OCI-LY7 (cell line): ENCODE results near the gene PROK2. TPM values are rescaled to one million over a fixed set of nuclear protein-coding genes. Genes with fewer than 3 reads are reported as not detected.

Experiments
- BruUV-seq: library from RNA; stranded (reverse); fragments of 400-500 nt; replicated peaks from 2 replicates; lab custom pipeline; 2021; lab: Mats Ljungman, UMichigan
- CTCF ChIA-PET: fragments of 300-600 bp; sonication (Branson Sonifier 250); formaldehyde crosslinking; loops from one replicate; lab custom pipeline; 2022; ENCODE audit warnings: antibody characterized with exemption; ENCODE audit not compliant: unreplicated experiment; lab: Charles Lee
- POLR2A ChIA-PET: fragments of 300-600 bp; sonication (Branson Sonifier 250); formaldehyde crosslinking; loops from one replicate; lab custom pipeline; 2022; ENCODE audit warnings: antibody characterized with exemption; lab: Charles Lee
- DNase-seq: peaks from one replicate; pipeline ENCODE4 v3.0.0-alpha.2; 2015; ENCODE audit warnings: low spot score
- H2AFZ ChIP-seq: fragments of 200-600 bp; sonication (generic), shearing (Covaris generic); 2 replicates; pipeline ENCODE4 v1.6.1; 2014; ENCODE audit warnings: mild to moderate bottlenecking, antibody characterized with exemption, low read length, moderate library complexity
- H3K27ac ChIP-seq: fragments of 200-600 bp; sonication (generic); 2 replicates; pipeline ENCODE4 v1.5.1; 2014; ENCODE audit warnings: mixed run types, low read depth, mild to moderate bottlenecking, moderate library complexity, low read length, inconsistent platforms; ENCODE audit not compliant: poor library complexity, severe bottlenecking
- H3K36me3 ChIP-seq: fragments of 200-600 bp; sonication (generic); 2 replicates; pipeline ENCODE4 v1.6.1; 2014; ENCODE audit warnings: mild to moderate bottlenecking, antibody characterized with exemption, low read length, moderate library complexity, mixed read lengths; ENCODE audit not compliant: insufficient read depth
- H3K4me1 ChIP-seq: fragments of 200-600 bp; sonication (generic); 2 replicates; pipeline ENCODE4 v1.5.1; 2014; ENCODE audit warnings: mild to moderate bottlenecking, low read length; ENCODE audit not compliant: insufficient read depth, poor library complexity, severe bottlenecking
- H3K4me2 ChIP-seq: fragments of 200-600 bp; sonication (generic); 2 replicates; pipeline ENCODE4 v1.6.1; 2014; ENCODE audit warnings: mild to moderate bottlenecking, low read length
- H3K4me3 ChIP-seq: fragments of 200-600 bp; sonication (generic); 2 replicates; pipeline ENCODE4 v1.5.1; 2014; ENCODE audit warnings: mild to moderate bottlenecking, low read depth, low read length; ENCODE audit not compliant: poor library complexity, severe bottlenecking
- H3K79me2 ChIP-seq: fragments of 200-600 bp; sonication (generic); 2 replicates; pipeline ENCODE4 v1.6.1; 2016; ENCODE audit warnings: low read depth, mild to moderate bottlenecking, low read length, moderate library complexity, mixed read lengths; ENCODE audit not compliant: insufficient read depth
- H3K9me2 ChIP-seq: fragments of 200-600 bp; sonication (generic); 2 replicates; pipeline ENCODE4 v1.6.1; 2016; ENCODE audit warnings: mild to moderate bottlenecking, low read length, mixed read lengths; ENCODE audit not compliant: insufficient read depth
- H3K9me3 ChIP-seq: fragments of 200-600 bp; sonication (generic); 2 replicates; pipeline ENCODE4 v1.6.1; 2014; ENCODE audit warnings: mild to moderate bottlenecking, mixed run types, low read length, mixed read lengths
- H4K20me1 ChIP-seq: fragments of 200-600 bp; sonication (generic); 2 replicates; pipeline ENCODE4 v1.6.1; 2014; ENCODE audit warnings: mild to moderate bottlenecking, antibody characterized with exemption, low read length, moderate library complexity, mixed read lengths; ENCODE audit not compliant: insufficient read depth
- EZH2phosphoT487 ChIP-seq: fragments of 200-600 bp; sonication (generic); IDR thresholded peaks from 2 replicates; pipeline ENCODE4 v1.6.1; 2018; ENCODE audit warnings: low read depth, borderline replicate concordance, mild to moderate bottlenecking, mixed run types, antibody characterized with exemption, low read length, moderate library complexity, mixed read lengths
- intact Hi-C: fragments of 100-400 bp; cut with micrococcal nuclease; formaldehyde crosslinking; loops from one replicate; pipeline ENCODE4 v1.10.0; 2022; ENCODE audit not compliant: unreplicated experiment
- small RNA-seq: library from RNA; depleted of rRNA; stranded (forward); fragments of <200 nt; gene quantifications from one replicate; pipeline ENCODE3, GENCODE V24; 2014
- total RNA-seq, 2 experiments: library from RNA; depleted of rRNA in 1 of 2; stranded (reverse); fragments of >200 nt in 1 of 2; shearing (Covaris generic) in 1 of 2; gene quantifications; 2 replicates each; pipeline ENCODE4 v1.2.3, GENCODE V29; 2014 to 2022
- TF ChIP-seq, protein P1 (sequence below): fragments of 200-600 bp; sonication (generic); conservative IDR thresholded peaks from 2 replicates; pipeline ENCODE4 v1.5.1; 2014; ENCODE audit warnings: mild to moderate bottlenecking, antibody characterized with exemption, low read length, moderate library complexity, mixed read lengths

Gene PROK2
- total RNA-seq, 2 experiments from 2014 or later = not detected

DNA sequence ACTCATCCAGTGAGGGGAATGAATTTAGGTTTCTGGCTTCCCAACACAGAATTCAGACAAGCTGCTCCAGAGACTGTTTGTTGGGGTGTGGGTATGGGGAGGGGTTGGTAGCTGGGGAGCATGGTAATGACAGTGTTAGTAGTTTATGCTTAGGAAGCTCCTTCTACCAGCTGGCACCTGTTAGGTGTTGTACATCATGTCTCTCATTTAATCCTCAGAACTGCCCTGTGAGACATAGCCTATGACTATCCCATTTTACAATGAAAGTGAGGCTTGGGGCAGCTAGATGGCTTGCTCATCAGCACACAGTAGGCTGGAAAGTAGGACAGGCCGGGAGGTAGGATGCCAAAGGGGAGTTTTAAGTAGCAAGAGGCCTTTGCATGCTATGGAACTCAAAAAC, 62.3 kb downstream of the PROK2 start:
- H2AFZ ChIP-seq = no peak overlapping the region
- H3K36me3 ChIP-seq = no peaks in the 10 kb centered on the region
- BruUV-seq = no TSS peak
- no peaks in the 10 kb centered on the region for H3K79me2 ChIP-seq
- no peaks in the 10 kb centered on the region for H4K20me1 ChIP-seq
- intact Hi-C loops = no loop called here
- TF ChIP-seq EZH2phosphoT487 = no peak
- TF ChIP-seq, protein P1, sequence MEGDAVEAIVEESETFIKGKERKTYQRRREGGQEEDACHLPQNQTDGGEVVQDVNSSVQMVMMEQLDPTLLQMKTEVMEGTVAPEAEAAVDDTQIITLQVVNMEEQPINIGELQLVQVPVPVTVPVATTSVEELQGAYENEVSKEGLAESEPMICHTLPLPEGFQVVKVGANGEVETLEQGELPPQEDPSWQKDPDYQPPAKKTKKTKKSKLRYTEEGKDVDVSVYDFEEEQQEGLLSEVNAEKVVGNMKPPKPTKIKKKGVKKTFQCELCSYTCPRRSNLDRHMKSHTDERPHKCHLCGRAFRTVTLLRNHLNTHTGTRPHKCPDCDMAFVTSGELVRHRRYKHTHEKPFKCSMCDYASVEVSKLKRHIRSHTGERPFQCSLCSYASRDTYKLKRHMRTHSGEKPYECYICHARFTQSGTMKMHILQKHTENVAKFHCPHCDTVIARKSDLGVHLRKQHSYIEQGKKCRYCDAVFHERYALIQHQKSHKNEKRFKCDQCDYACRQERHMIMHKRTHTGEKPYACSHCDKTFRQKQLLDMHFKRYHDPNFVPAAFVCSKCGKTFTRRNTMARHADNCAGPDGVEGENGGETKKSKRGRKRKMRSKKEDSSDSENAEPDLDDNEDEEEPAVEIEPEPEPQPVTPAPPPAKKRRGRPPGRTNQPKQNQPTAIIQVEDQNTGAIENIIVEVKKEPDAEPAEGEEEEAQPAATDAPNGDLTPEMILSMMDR = no peak
- H3K27ac ChIP-seq = no peak overlapping the region
- no peak overlapping the region for H3K4me3 ChIP-seq
- no peaks in the 10 kb centered on the region for H3K9me3 ChIP-seq
- no peak overlapping the region for H3K4me2 ChIP-seq
- CTCF ChIA-PET = no interaction called here
- H3K9me2 ChIP-seq = no peaks in the 10 kb centered on the region
- no peak for DNase-seq
- H3K4me1 ChIP-seq = no peaks in the 10 kb centered on the region
- POLR2A ChIA-PET = interaction anchor here (0.5 kb wide), 1 partner anchor 13 kb away, joined by 3 read pairs; no protein-coding TSS in a partner anchor

Small RNA genes within 50 kb of the gene (small RNA-seq; reads per million reads assigned to genes)
- gene RN7SL271P = not detected

Other genes starting within 250 kb of the PROK2 start
- 67.2 and 87.3 TPM in 2 replicates for gene FOXP1, start 201.4 kb downstream of the PROK2 start, total RNA-seq (2014; rRNA removed; shearing (Covaris generic))
- 151 and 168 TPM in 2 replicates for gene FOXP1, start 201.4 kb downstream of the PROK2 start, total RNA-seq (2022)
- gene EIF4E3, start 59.7 kb downstream of the PROK2 start, total RNA-seq (2014; rRNA removed; shearing (Covaris generic)) = not detected in 2 replicates
- not detected in 2 replicates for gene EIF4E3, start 59.7 kb downstream of the PROK2 start, total RNA-seq (2022)
- not detected in 2 replicates for gene GPR27, start 31.3 kb downstream of the PROK2 start, total RNA-seq (2014; rRNA removed; shearing (Covaris generic))
- not detected in 2 replicates for gene GPR27, start 31.3 kb downstream of the PROK2 start, total RNA-seq (2022)